Endothelial cell of umbilical vein (primary cell): ENCODE data around the gene CANT1. TPM values are rescaled to one million over a fixed set of nuclear protein-coding genes. Genes with fewer than 3 reads are reported as not detected.

Experiments
- BruUV-seq: library from RNA; stranded (reverse); fragments of 400-500 nt; replicated peaks from 2 replicates; lab custom pipeline; 2021; lab: Mats Ljungman, UMichigan
- CTCF ChIA-PET: fragments of 300-600, 350-600 bp; sonication (Branson Sonifier 250); formaldehyde crosslinking; loops from one replicate; lab custom pipeline; 2021; ENCODE audit warnings: antibody characterized with exemption, inconsistent platforms; lab: Charles Lee
- POLR2A ChIA-PET: fragments of 300-600, 350-600 bp; sonication (Branson Sonifier 250); formaldehyde crosslinking; loops from one replicate; lab custom pipeline; 2021; ENCODE audit warnings: antibody characterized with exemption, inconsistent platforms; lab: Charles Lee
- DNase-seq: peaks from one replicate; pipeline ENCODE4 v3.0.0-alpha.2; 2011; ENCODE audit warnings: low read depth, low spot score
- FAIRE-seq: peaks from 2 replicates; lab custom pipeline; 2011; peaks lifted over from hg19 to GRCh38; lab: Jason Lieb, UNC
- H2AFZ ChIP-seq: 2 replicates; pipeline ENCODE4 v1.6.0; 2012; ENCODE audit warnings: low read depth, low read length, control low read depth, inconsistent platforms
- H3K27ac ChIP-seq: 2 replicates; pipeline ENCODE4 v1.5.1; 2011; ENCODE audit warnings: low read depth, mild to moderate bottlenecking, control low read depth, low read length, moderate library complexity; ENCODE audit not compliant: insufficient read depth
- H3K27me3 ChIP-seq, 2 experiments: 2 replicates each; pipeline versions ENCODE4 v1.6.0 to v1.6.1; 2011; ENCODE audit warnings: low read length in 2 of 2, mixed read lengths in 1 of 2; ENCODE audit not compliant: control insufficient read depth in 2 of 2, insufficient read depth in 2 of 2
- H3K36me3 ChIP-seq, 2 experiments: 2 replicates in 1 of 2; 3 replicates in 1 of 2; pipeline ENCODE4 v1.5.1; 2011; ENCODE audit warnings: low read length in 2 of 2, mild to moderate bottlenecking in 1 of 2, moderate library complexity in 1 of 2; ENCODE audit not compliant: control insufficient read depth in 2 of 2, insufficient read depth in 2 of 2; ENCODE audit errors: extremely low read depth in 1 of 2
- H3K4me1 ChIP-seq: 3 replicates; pipeline ENCODE4 v1.5.1; 2011; ENCODE audit warnings: mild to moderate bottlenecking, low read length; ENCODE audit not compliant: control insufficient read depth, insufficient read depth; ENCODE audit errors: extremely low read depth
- H3K4me2 ChIP-seq: 2 replicates; pipeline ENCODE4 v1.6.1; 2011; ENCODE audit warnings: low read length, control low read depth, mixed read lengths; ENCODE audit not compliant: insufficient read depth
- H3K4me3 ChIP-seq, 3 experiments: fragments of 200-600 bp in 1 of 3; sonication (generic), shearing (Covaris generic) in 1 of 3; replicated peaks in 1 of 3; 2 replicates each; pipeline ENCODE4 v1.5.1; 2011 to 2016; ENCODE audit warnings: control low read depth in 3 of 3, low read length in 3 of 3, mild to moderate bottlenecking in 2 of 3, inconsistent platforms in 1 of 3, low read depth in 1 of 3, moderate library complexity in 1 of 3; ENCODE audit not compliant: insufficient read depth in 1 of 3
- H3K79me2 ChIP-seq: 2 replicates; pipeline ENCODE4 v1.6.0; 2012; ENCODE audit warnings: low read length, inconsistent platforms; ENCODE audit not compliant: control insufficient read depth, insufficient read depth
- H3K9ac ChIP-seq: replicated peaks from 2 replicates; pipeline ENCODE3; 2011; ENCODE audit warnings: low read length, control low read depth; ENCODE audit not compliant: insufficient read depth; ENCODE audit errors: extremely low read depth
- H3K9me1 ChIP-seq: replicated peaks from 3 replicates; pipeline ENCODE4 v1.6.0; 2011; ENCODE audit warnings: mild to moderate bottlenecking, low read length; ENCODE audit not compliant: control insufficient read depth, insufficient read depth; ENCODE audit errors: extremely low read depth
- H3K9me3 ChIP-seq: replicated peaks from 2 replicates; pipeline ENCODE4 v1.5.1; 2012; ENCODE audit warnings: low read length, inconsistent platforms; ENCODE audit not compliant: control insufficient read depth, insufficient read depth
- H4K20me1 ChIP-seq: replicated peaks from 2 replicates; pipeline ENCODE3; 2011; ENCODE audit warnings: mild to moderate bottlenecking, low read length; ENCODE audit not compliant: control insufficient read depth, insufficient read depth; ENCODE audit errors: extremely low read depth
- EZH2 ChIP-seq: IDR thresholded peaks from 2 replicates; pipeline ENCODE4 v1.6.1; 2012; ENCODE audit warnings: borderline replicate concordance, low read depth, mild to moderate bottlenecking, moderate library complexity, low read length, inconsistent platforms; ENCODE audit not compliant: severe bottlenecking
- FOS ChIP-seq: IDR thresholded peaks from 2 replicates; pipeline ENCODE4 v1.6.1; 2011; ENCODE audit warnings: mild to moderate bottlenecking, low read length, moderate library complexity, borderline replicate concordance; ENCODE audit not compliant: insufficient read depth
- GATA2 ChIP-seq: IDR thresholded peaks from 2 replicates; pipeline ENCODE4 v1.7.0; 2011; ENCODE audit warnings: low read depth, mild to moderate bottlenecking, moderate library complexity, mixed read lengths, low read length; ENCODE audit not compliant: insufficient read length, insufficient read depth
- JUN ChIP-seq: IDR thresholded peaks from 2 replicates; pipeline ENCODE4 v1.6.1; 2011; ENCODE audit warnings: borderline replicate concordance, low read depth; ENCODE audit not compliant: insufficient read length, insufficient read depth
- MYC ChIP-seq: IDR thresholded peaks from one replicate; pipeline ENCODE4 v1.6.1; 2011; ENCODE audit warnings: mild to moderate bottlenecking, low read depth, low read length
- POLR2A ChIP-seq: IDR thresholded peaks from 2 replicates; pipeline ENCODE4 v1.6.1; 2012; ENCODE audit warnings: low read depth, mild to moderate bottlenecking, control low read depth, low read length
- POLR2AphosphoS5 ChIP-seq: IDR thresholded peaks from 2 replicates; pipeline ENCODE4 v1.6.1; 2012; ENCODE audit warnings: low read depth, mild to moderate bottlenecking, control low read depth, low read length, moderate library complexity; ENCODE audit not compliant: insufficient read depth
- dilution Hi-C: fragments of 300-500 bp; cut with MboI; formaldehyde crosslinking; loops from one replicate; pipeline ENCODE4 v1.15.0; 2019; ENCODE audit warnings: low sequenced_read_pairs; ENCODE audit not compliant: extremely low pct_ligation_motif_present
- intact Hi-C: fragments of 100-400 bp; cut with micrococcal nuclease; formaldehyde crosslinking; loops from one replicate; pipeline ENCODE4 v1.10.0; 2022
- polyA plus RNA-seq, 4 experiments: library from polyadenylated mRNA; depleted of rRNA in 3 of 4; stranded (reverse) in 3 of 4; unstranded in 1 of 4; fragments of >200 nt; gene quantifications; 2 replicates each; pipeline versions ENCODE4 v1.2.1 to v1.2.3, GENCODE V29; 2011 to 2012; ENCODE audit warnings: missing spikeins in 1 of 4
- total RNA-seq: library from RNA; stranded (reverse); gene quantifications from 2 replicates; pipeline ENCODE4 v1.2.3, GENCODE V29; 2021
- TF ChIP-seq, protein P1 (sequence below), 2 donors: IDR thresholded peaks; 1 replicate in 1 of 2; 2 replicates in 1 of 2; pipeline ENCODE4 v1.5.1; 2011; ENCODE audit warnings: low read length in 2 of 2, mild to moderate bottlenecking in 2 of 2, moderate library complexity in 2 of 2, control low read depth in 1 of 2, inconsistent platforms in 1 of 2, low read depth in 1 of 2; ENCODE audit not compliant: insufficient read depth in 1 of 2; ENCODE audit errors: extremely low read depth in 1 of 2
- TF ChIP-seq, protein P2 (sequence below): IDR thresholded peaks from 2 replicates; pipeline ENCODE4 v1.6.1; 2011; ENCODE audit not compliant: insufficient read depth, insufficient read length

CANT1 gene
- total and polyA plus RNA-seq, 2 donors (not counting 3 experiments of a cell fraction or from before 2014, with no cell fraction given), result 85.0 to 93.6 TPM

DNA sequence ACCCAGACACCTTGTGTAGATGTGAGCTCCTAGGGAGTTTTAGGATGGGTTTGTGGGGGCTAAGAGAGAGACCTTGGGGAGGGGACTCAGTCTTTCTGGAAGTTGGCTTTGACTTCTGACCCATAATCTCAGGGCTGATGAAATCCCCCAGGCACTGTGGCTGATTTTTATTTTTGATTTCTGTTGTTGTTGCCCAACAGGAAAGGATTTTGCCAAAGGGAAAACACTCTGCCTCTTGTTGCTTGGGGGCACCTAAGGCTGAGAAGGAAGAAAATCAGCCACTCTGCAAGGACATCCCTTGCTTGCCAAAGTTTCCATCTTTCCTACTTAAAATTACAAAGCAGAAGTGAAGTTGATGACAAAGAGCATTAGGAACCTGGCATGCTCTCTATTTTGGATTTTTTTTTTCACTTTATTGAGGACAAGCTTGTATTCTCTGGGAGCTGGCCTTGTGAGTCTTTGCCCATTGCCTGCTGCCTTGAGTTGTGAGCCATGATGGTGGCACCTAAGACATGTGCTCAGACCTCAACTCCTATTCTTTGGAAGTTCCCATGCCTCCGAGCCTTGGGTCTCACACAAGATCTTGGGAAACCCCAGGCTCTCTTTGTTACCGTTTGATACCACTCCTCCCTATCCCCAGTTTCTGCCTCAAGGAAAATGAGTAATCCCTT, 11.2 kb upstream of the CANT1 start:
- TF ChIP-seq JUN (no peak), MYC (no peak), POLR2AphosphoS5 (no peak), FOS (no peak), GATA2 (no peak), POLR2A (no peak), EZH2 (no peak)
- TF ChIP-seq, protein P1, sequence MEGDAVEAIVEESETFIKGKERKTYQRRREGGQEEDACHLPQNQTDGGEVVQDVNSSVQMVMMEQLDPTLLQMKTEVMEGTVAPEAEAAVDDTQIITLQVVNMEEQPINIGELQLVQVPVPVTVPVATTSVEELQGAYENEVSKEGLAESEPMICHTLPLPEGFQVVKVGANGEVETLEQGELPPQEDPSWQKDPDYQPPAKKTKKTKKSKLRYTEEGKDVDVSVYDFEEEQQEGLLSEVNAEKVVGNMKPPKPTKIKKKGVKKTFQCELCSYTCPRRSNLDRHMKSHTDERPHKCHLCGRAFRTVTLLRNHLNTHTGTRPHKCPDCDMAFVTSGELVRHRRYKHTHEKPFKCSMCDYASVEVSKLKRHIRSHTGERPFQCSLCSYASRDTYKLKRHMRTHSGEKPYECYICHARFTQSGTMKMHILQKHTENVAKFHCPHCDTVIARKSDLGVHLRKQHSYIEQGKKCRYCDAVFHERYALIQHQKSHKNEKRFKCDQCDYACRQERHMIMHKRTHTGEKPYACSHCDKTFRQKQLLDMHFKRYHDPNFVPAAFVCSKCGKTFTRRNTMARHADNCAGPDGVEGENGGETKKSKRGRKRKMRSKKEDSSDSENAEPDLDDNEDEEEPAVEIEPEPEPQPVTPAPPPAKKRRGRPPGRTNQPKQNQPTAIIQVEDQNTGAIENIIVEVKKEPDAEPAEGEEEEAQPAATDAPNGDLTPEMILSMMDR (IDR thresholded peaks at IDR 0.05; ENCODE audit: extremely low read depth in 1 of 2, insufficient read depth in 1 of 2, low read depth in 1 of 2, low read length in 2 of 2), result no peak
- TF ChIP-seq, protein P2, sequence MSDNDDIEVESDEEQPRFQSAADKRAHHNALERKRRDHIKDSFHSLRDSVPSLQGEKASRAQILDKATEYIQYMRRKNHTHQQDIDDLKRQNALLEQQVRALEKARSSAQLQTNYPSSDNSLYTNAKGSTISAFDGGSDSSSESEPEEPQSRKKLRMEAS, result no peak
- no peak for DNase-seq
- FAIRE-seq, result no peak
- Histone ChIP-seq H4K20me1 (no peaks in the 10 kb centered on the region), H3K36me3 (no peaks in the 10 kb centered on the region), H3K4me2 (no peak overlapping the region), H3K9me1 (no peaks in the 10 kb centered on the region), H3K9ac (no peak overlapping the region), H3K4me3 (no peak overlapping the region), H2AFZ (no peak overlapping the region), H3K27ac (no peak overlapping the region), H3K27me3 (peaks cover 0 to 10% of the 10 kb centered on the region in 2 experiments), H3K9me3 (no peaks in the 10 kb centered on the region), H3K79me2 (no peaks in the 10 kb centered on the region), H3K4me1 (peaks cover 7% of the 10 kb centered on the region)
- ChIA-PET CTCF (interaction anchor here (1.0 to 3.7 kb wide), 10 partner anchors 9 to 373 kb away, joined by 3 to 75 read pairs (median 6); partner anchors contain the start of gene CANT1), POLR2A (no interaction called here)
- intact Hi-C loops (no loop called here), dilution Hi-C loops (no loop called here)
- no TSS peak for BruUV-seq
